Subcutaneous abdominal adipose tissue (tissue), 5 donors: ENCODE results near the gene CENPK.

Source experiments
- H3K27ac ChIP-seq: one replicate; pipeline ENCODE4 v1.7.0; 2013; ENCODE audit warnings: low read depth, mild to moderate bottlenecking, inconsistent platforms, low read length, moderate library complexity
- H3K27me3 ChIP-seq, 5 donors: one replicate each; pipeline ENCODE4 v1.7.0; 2013; ENCODE audit warnings: low read length in 5 of 5, inconsistent platforms in 1 of 5; ENCODE audit not compliant: control insufficient read depth in 5 of 5, insufficient read depth in 4 of 5
- H3K36me3 ChIP-seq, 5 donors: one replicate each; pipeline ENCODE4 v1.7.0; 2013; ENCODE audit warnings: low read length in 5 of 5; ENCODE audit not compliant: control insufficient read depth in 5 of 5, insufficient read depth in 5 of 5
- H3K4me1 ChIP-seq, 5 donors: one replicate each; pipeline ENCODE4 v1.7.0; 2013; ENCODE audit warnings: low read length in 5 of 5, mild to moderate bottlenecking in 3 of 5, moderate library complexity in 1 of 5; ENCODE audit not compliant: control insufficient read depth in 5 of 5, insufficient read depth in 5 of 5
- H3K4me3 ChIP-seq, 5 donors: one replicate each; pipeline ENCODE4 v1.7.0; 2013; ENCODE audit warnings: low read length in 5 of 5, low read depth in 1 of 5
- H3K9ac ChIP-seq, 5 donors: one replicate each; pipeline ENCODE4 v1.7.0; 2013; ENCODE audit warnings: low read length in 5 of 5, mild to moderate bottlenecking in 4 of 5, moderate library complexity in 3 of 5
- H3K9me3 ChIP-seq, 5 donors: one replicate each; pipeline ENCODE4 v1.7.0; 2013; ENCODE audit warnings: low read length in 5 of 5; ENCODE audit not compliant: control insufficient read depth in 5 of 5
- donor health status: healthy.
- donor health status: healthy.
- donor health status: healthy.
- donor health status: healthy.
- donor health status: healthy.

CENPK gene

DNA sequence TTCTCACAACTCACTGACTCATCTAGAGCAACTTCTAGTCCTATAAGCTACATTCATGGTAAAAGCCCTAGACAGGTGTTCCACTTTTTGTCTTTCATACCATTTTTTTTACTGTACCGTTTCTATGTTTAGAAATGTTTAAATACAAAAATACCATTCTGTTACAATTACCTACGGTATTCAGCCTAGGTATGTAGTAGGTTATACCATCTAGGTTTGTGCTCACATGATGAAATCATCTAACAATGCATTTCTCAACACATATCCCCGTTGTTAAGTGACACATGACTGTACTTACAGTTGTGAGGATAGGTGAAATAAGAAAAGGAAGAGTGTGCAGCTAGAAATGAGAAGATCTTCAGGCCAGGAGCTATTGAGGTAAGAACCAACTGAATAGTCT lies 6.2 kb downstream of the CENPK start:
- Histone ChIP-seq H3K4me3 (no peak overlapping the region), H3K9me3 (no peaks in the 10 kb centered on the region), H3K36me3 (no peaks in the 10 kb centered on the region), H3K27ac (no peak overlapping the region), H3K9ac (no peak overlapping the region), H3K4me1 (no peaks in the 10 kb centered on the region), H3K27me3 (no peaks in the 10 kb centered on the region)

DNA sequence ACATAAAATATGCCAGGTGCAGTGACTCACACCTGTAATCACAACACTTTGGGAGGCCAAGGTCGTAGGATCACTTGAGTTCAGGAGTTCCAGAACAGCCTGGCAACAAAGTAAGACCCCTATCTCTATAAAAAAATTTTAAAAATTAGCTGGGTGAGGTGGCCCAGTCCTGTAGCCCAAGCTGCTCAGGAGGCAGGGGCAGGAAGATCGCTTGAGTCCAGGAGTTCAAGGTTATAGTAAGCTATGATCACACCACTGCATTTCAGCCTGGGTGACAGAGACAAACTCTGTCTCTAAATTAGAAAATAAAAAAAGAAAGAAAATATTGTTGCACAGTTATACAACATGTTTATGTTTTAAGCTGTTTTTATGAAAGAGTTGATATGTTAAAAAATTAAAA lies 6.8 kb downstream of the CENPK start:
- Histone ChIP-seq H3K36me3 (no peaks in the 10 kb centered on the region), H3K9me3 (no peaks in the 10 kb centered on the region), H3K27ac (no peak overlapping the region), H3K9ac (no peak overlapping the region), H3K4me1 (no peaks in the 10 kb centered on the region), H3K4me3 (no peak overlapping the region), H3K27me3 (no peaks in the 10 kb centered on the region)

DNA sequence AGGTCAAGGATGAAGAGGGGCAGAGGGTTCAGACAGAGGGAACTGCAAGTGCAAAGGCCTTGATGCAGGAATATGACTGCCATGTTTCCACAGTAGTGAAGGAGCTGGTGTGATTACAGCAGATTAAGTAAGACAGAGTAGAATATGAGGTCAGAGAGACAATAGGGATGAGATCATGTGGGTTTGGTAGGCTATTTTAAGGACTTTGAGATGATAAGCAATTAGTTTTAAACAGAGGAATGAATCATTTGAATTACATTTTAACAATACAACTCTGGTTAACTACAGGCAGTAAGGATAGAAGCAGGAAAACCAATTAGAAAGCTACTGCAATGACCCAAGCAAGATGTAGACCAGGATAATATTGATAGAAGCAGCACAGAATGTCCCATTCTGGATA lies 7.7 kb downstream of the CENPK start:
- H3K9me3 ChIP-seq: no peaks in the 10 kb centered on the region
- H3K27me3 ChIP-seq: no peaks in the 10 kb centered on the region
- H3K4me3 ChIP-seq: no peak overlapping the region
- H3K4me1 ChIP-seq: no peaks in the 10 kb centered on the region
- H3K36me3 ChIP-seq: no peaks in the 10 kb centered on the region
- no peak overlapping the region for H3K27ac ChIP-seq
- H3K9ac ChIP-seq: no peak overlapping the region

DNA sequence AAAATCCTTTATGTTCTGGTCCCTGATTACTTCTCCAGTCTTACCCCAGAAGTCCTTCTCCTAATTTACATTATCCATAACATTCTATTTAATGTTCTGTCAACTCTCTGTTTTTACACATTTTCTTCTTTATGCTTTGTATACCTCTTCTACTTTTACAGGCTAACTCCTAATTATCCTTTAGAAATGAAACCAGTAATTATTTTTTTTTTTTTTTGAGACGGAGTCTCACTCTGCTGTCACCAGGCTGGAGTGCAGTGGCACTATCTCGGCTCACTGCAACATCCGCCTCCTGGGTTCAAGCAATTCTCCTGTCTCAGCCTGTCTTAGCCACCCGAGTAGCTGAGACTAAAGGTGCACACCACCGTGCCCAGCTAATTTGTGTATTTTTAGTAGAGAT lies 9.0 kb downstream of the CENPK start:
- Histone ChIP-seq H3K27ac (no peak overlapping the region), H3K4me3 (no peak overlapping the region), H3K9me3 (no peaks in the 10 kb centered on the region), H3K36me3 (no peaks in the 10 kb centered on the region), H3K4me1 (no peaks in the 10 kb centered on the region), H3K27me3 (no peaks in the 10 kb centered on the region), H3K9ac (no peak overlapping the region)

DNA sequence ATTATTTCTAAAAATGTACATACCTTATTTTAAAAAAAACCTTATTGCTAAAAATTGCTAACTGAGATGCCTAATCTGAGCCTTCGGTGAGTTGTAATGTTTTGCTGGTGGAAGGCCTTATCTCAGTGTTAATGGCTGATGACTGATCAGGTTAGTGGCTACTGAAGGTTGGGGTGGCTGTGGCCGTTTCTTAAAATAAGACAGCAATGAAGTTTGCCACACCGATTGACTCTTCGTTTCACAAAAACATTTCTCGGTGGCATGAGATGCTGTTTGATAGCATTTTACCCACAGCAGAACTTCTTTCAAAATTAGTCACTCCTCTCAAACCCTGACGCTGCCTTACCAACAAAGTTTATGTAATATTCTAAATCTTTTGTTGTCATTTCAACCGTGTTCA lies 14.7 kb downstream of the CENPK start:
- H3K27ac ChIP-seq: no peak overlapping the region
- no peaks in the 10 kb centered on the region for H3K4me1 ChIP-seq
- H3K4me3 ChIP-seq: no peak overlapping the region
- H3K36me3 ChIP-seq: no peaks in the 10 kb centered on the region
- no peaks in the 10 kb centered on the region for H3K9me3 ChIP-seq
- no peaks in the 10 kb centered on the region for H3K27me3 ChIP-seq
- no peak overlapping the region for H3K9ac ChIP-seq

DNA sequence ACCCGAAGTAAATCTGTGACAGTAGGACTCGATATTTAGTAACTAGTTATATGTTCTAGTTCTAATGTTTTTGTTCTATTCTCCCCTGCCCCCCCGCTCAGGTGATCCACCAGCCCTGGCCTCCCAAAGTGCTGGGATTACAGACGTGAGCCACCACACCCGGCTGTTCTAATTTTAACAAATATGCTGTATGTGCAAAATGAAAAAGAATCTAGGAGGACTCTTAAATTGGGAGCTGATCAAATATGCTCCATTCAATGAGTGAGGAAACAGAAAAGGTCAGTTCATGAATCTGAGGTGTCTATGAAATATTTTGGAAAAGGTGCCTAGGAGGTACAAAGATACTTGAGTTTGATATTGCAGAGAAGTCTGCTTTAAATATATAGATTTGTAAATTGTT lies 16.8 kb downstream of the CENPK start:
- Histone ChIP-seq H3K4me1 (no peaks in the 10 kb centered on the region), H3K27ac (no peak overlapping the region), H3K27me3 (no peaks in the 10 kb centered on the region), H3K9ac (no peak overlapping the region), H3K36me3 (no peaks in the 10 kb centered on the region), H3K9me3 (no peaks in the 10 kb centered on the region), H3K4me3 (no peak overlapping the region)

DNA sequence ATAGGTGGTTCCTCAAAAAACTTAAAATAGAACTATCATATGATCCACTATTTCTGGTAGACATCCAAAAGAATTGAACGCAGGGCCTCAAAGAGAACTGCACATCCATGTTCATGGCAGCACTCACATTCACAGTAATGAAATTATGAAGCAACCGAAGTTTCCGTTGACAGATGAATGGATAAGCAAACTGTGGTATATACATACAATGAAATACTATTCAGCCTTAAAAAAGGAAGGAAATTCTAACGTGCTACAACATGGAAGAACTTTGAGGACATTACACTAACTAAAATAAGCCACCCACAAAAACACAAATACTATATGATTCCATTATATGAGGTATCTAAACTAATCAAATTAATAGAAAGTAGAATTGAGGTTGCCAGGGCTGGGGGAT lies 18.5 kb downstream of the CENPK start:
- no peaks in the 10 kb centered on the region for H3K4me1 ChIP-seq
- no peak overlapping the region for H3K27ac ChIP-seq

DNA sequence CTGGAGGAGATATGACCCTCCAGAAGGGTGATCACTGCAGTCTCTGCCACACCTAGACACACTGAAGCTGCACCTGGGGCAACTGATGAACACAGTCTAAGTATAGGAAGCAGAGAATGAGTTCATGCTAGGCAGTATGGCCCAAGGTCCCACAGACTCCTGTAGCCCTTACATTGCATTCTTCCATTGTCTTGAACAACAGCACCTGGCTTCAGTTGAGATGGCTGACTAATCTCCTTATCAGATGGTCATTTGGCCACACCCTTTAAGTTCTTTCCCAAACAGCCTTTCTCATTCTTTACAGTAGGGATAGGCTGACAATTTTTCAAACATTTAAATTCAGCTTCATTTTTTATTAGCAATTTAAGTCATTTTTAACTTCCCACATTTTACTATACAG lies 23.1 kb downstream of the CENPK start:
- no peaks in the 10 kb centered on the region for H3K36me3 ChIP-seq
- no peak overlapping the region for H3K4me3 ChIP-seq
- H3K9ac ChIP-seq: no peak overlapping the region
- H3K4me1 ChIP-seq: no peaks in the 10 kb centered on the region
- H3K9me3 ChIP-seq: no peaks in the 10 kb centered on the region
- H3K27ac ChIP-seq: no peak overlapping the region
- no peaks in the 10 kb centered on the region for H3K27me3 ChIP-seq

More for the DNA sequence above, 18.5 kb downstream of the CENPK start:
- H3K4me3 ChIP-seq: no peak overlapping the region
- H3K9ac ChIP-seq: no peak overlapping the region
- no peaks in the 10 kb centered on the region for H3K27me3 ChIP-seq
- no peaks in the 10 kb centered on the region for H3K36me3 ChIP-seq
- no peaks in the 10 kb centered on the region for H3K9me3 ChIP-seq

DNA sequence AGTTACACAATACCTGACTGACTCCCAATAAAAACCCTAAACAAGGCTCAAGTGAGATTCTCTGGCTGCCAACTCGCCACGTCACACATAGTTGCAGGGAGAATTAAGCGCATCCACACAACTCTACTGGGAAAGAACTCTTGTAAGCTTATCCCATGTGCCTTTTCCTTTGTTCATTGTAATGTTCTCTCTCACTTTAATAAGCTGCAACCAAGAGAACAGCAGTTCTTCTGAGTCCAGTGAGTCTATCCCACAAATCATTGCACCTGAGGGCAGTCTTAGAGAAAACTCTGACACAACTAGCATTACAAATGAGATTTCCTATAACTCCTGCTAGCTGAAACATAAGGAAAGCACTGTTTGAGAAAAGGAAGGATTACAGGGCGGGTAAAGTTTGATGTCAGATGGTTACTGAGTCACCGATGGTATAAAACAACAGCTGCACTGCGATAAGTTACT lies 27.4 kb downstream of the CENPK start:
- H3K4me3 ChIP-seq: no peak overlapping the region
- H3K9ac ChIP-seq: no peak overlapping the region
- H3K36me3 ChIP-seq: no peaks in the 10 kb centered on the region
- H3K27ac ChIP-seq: no peak overlapping the region
- no peaks in the 10 kb centered on the region for H3K27me3 ChIP-seq
- H3K9me3 ChIP-seq: no peaks in the 10 kb centered on the region
- H3K4me1 ChIP-seq: no peaks in the 10 kb centered on the region

DNA sequence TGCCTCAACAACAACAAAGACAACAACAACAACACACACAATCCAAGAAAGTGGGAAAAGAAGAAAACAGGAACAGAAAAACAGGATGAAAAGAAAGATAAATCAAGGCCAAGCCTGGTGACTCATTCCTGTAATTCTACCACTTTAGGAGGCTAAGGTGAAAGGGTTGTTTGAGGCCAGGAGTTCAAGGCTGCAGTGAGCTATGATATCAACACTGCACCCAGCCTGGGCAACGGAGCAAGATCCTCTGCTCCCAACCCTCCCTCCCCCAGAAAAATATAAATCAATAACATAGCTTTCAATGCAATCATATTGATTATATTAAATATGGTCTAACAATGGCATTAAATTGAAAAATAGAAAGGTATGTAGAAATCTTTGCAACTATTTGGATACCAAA lies 32.1 kb downstream of the CENPK start:
- Histone ChIP-seq H3K27me3 (no peaks in the 10 kb centered on the region), H3K4me1 (no peaks in the 10 kb centered on the region), H3K36me3 (no peaks in the 10 kb centered on the region), H3K9ac (no peak overlapping the region), H3K9me3 (no peaks in the 10 kb centered on the region), H3K4me3 (no peak overlapping the region), H3K27ac (no peak overlapping the region)

DNA sequence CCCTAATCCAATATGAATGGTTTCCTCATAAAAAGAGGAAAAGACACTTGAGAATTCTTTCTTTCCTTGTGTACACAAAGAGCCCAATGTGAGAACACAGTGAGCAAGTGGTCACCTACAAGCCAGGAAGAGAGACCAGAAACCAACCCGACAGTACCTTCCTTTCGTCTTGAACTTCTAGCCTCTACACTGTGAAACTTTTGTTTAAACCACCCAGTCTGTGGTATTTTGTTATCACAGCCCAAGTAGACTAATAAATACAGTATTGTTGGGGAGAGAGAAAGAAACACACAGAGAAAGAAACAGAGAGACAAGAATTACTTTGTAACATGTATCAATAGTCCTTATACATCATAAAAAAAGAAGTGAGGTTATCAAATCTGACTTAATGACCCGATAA lies 37.2 kb downstream of the CENPK start:
- Histone ChIP-seq H3K9ac (no peak overlapping the region), H3K9me3 (no peaks in the 10 kb centered on the region), H3K4me1 (no peaks in the 10 kb centered on the region), H3K27ac (no peak overlapping the region), H3K4me3 (no peak overlapping the region), H3K36me3 (no peaks in the 10 kb centered on the region), H3K27me3 (no peaks in the 10 kb centered on the region)
